H9 (cell line): ENCODE measurements around the gene APLF. TPM values are rescaled to one million over a fixed set of nuclear protein-coding genes. Genes with fewer than 3 reads are reported as not detected.

ENCODE experiments used
- DNase-seq: peaks from one replicate; pipeline ENCODE4 v3.0.0-alpha.2; 2017
- H2AFZ ChIP-seq: one replicate; pipeline ENCODE4 v1.6.1; 2013; ENCODE audit warnings: mild to moderate bottlenecking, low read length, control low read depth, moderate library complexity
- H2AK5ac ChIP-seq: 2 replicates; pipeline ENCODE4 v1.6.1; 2013; ENCODE audit warnings: low read length, control low read depth, mixed read lengths; ENCODE audit not compliant: insufficient read length
- H2BK120ac ChIP-seq: one replicate; pipeline ENCODE4 v1.6.1; 2013; ENCODE audit warnings: low read depth, mild to moderate bottlenecking, low read length, control low read depth, inconsistent platforms; ENCODE audit not compliant: poor library complexity, severe bottlenecking
- H2BK12ac ChIP-seq: 2 replicates; pipeline ENCODE4 v1.6.1; 2013; ENCODE audit warnings: low read length, control low read depth, mixed read lengths, low read depth; ENCODE audit not compliant: insufficient read length
- H2BK15ac ChIP-seq: 2 replicates; pipeline ENCODE4 v1.6.1; 2013; ENCODE audit warnings: low read depth, low read length, control low read depth
- H2BK20ac ChIP-seq: one replicate; pipeline ENCODE4 v1.6.1; 2013; ENCODE audit warnings: low read depth, mild to moderate bottlenecking, low read length, control low read depth, inconsistent platforms; ENCODE audit not compliant: poor library complexity, severe bottlenecking
- H2BK5ac ChIP-seq: 2 replicates; pipeline ENCODE4 v1.6.1; 2013; ENCODE audit warnings: low read length, control low read depth, mixed read lengths; ENCODE audit not compliant: insufficient read length
- H3K14ac ChIP-seq: 2 replicates; pipeline ENCODE4 v1.6.1; 2013; ENCODE audit warnings: low read length, control low read depth; ENCODE audit not compliant: insufficient read depth
- H3K18ac ChIP-seq: 2 replicates; pipeline ENCODE4 v1.6.1; 2013; ENCODE audit warnings: low read depth, mild to moderate bottlenecking, mixed read lengths, low read length, control low read depth; ENCODE audit not compliant: insufficient read length
- H3K23ac ChIP-seq: 2 replicates; pipeline ENCODE4 v1.6.1; 2013; ENCODE audit warnings: low read length, control low read depth, mixed read lengths, low read depth; ENCODE audit not compliant: insufficient read length
- H3K23me2 ChIP-seq: 2 replicates; pipeline ENCODE4 v1.6.1; 2013; ENCODE audit warnings: low read depth, mild to moderate bottlenecking, mixed read lengths, low read length, control low read depth; ENCODE audit not compliant: insufficient read length, poor library complexity, severe bottlenecking
- H3K27ac ChIP-seq: 2 replicates; pipeline ENCODE4 v1.5.1; 2013; ENCODE audit warnings: low read length, control low read depth, mixed read lengths, low read depth; ENCODE audit not compliant: insufficient read length
- H3K27me3 ChIP-seq: 2 replicates; pipeline ENCODE4 v1.6.1; 2013; ENCODE audit warnings: low read length, control low read depth, inconsistent platforms; ENCODE audit not compliant: insufficient read depth
- H3K4ac ChIP-seq: 2 replicates; pipeline ENCODE4 v1.6.1; 2013; ENCODE audit warnings: low read depth, mild to moderate bottlenecking, control low read depth, inconsistent platforms, low read length, moderate library complexity
- H3K4me1 ChIP-seq: 2 replicates; pipeline ENCODE4 v1.6.1; 2013; ENCODE audit warnings: low read length, control low read depth, inconsistent platforms; ENCODE audit not compliant: insufficient read depth
- H3K4me2 ChIP-seq: 2 replicates; pipeline ENCODE4 v1.6.1; 2013; ENCODE audit warnings: low read length, control low read depth, mixed read lengths; ENCODE audit not compliant: insufficient read length, insufficient read depth
- H3K56ac ChIP-seq: 2 replicates; pipeline ENCODE4 v1.6.1; 2013; ENCODE audit warnings: low read depth, mild to moderate bottlenecking, mixed read lengths, low read length, control low read depth; ENCODE audit not compliant: insufficient read length
- H3K79me1 ChIP-seq: 2 replicates; pipeline ENCODE4 v1.6.1; 2013; ENCODE audit warnings: low read depth, mild to moderate bottlenecking, moderate library complexity, low read length, control low read depth, inconsistent platforms; ENCODE audit not compliant: insufficient read depth, poor library complexity, severe bottlenecking
- H3K79me2 ChIP-seq: 2 replicates; pipeline ENCODE4 v1.6.1; 2013; ENCODE audit warnings: low read length, control low read depth, inconsistent platforms; ENCODE audit not compliant: insufficient read depth
- H3K9ac ChIP-seq: 2 replicates; pipeline ENCODE4 v1.6.1; 2013; ENCODE audit warnings: low read length, control low read depth, mixed read lengths; ENCODE audit not compliant: insufficient read length; ENCODE audit errors: extremely low read depth
- H3K9me3 ChIP-seq: one replicate; pipeline ENCODE4 v1.6.1; 2013; ENCODE audit warnings: low read depth, low read length, inconsistent platforms; ENCODE audit not compliant: control insufficient read depth
- H3T11ph ChIP-seq: one replicate; pipeline ENCODE4 v1.6.1; 2013; ENCODE audit warnings: mild to moderate bottlenecking, low read length, control low read depth, inconsistent platforms
- H4K20me1 ChIP-seq: one replicate; pipeline ENCODE4 v1.6.1; 2013; ENCODE audit not compliant: control insufficient read depth, insufficient read length, insufficient read depth
- H4K5ac ChIP-seq: 2 replicates; pipeline ENCODE4 v1.6.1; 2013; ENCODE audit warnings: low read depth, mild to moderate bottlenecking, mixed read lengths, low read length, control low read depth; ENCODE audit not compliant: insufficient read length
- H4K8ac ChIP-seq: replicated peaks from 2 replicates; pipeline ENCODE4 v1.6.1; 2013; ENCODE audit warnings: low read length, control low read depth, mixed read lengths, low read depth; ENCODE audit not compliant: insufficient read length
- H4K91ac ChIP-seq: 2 replicates; pipeline ENCODE4 v1.6.1; 2013; ENCODE audit warnings: low read depth, mild to moderate bottlenecking, moderate library complexity, mixed read lengths, low read length, control low read depth; ENCODE audit not compliant: insufficient read length
- H3K27ac Mint-ChIP-seq, 3 experiments: 2 replicates in 2 of 3; 3 replicates in 1 of 3; pipeline ENCODE4 v1.8.0; 2020 to 2021; ENCODE audit warnings: mixed read lengths in 3 of 3, mild to moderate bottlenecking in 1 of 3, moderate library complexity in 1 of 3
- H3K27me3 Mint-ChIP-seq: 2 replicates; pipeline ENCODE4 v1.8.0; 2021; ENCODE audit warnings: low read depth, mild to moderate bottlenecking, moderate library complexity, mixed read lengths
- H3K36me3 Mint-ChIP-seq, 3 experiments: 2 replicates in 2 of 3; 3 replicates in 1 of 3; pipeline ENCODE4 v1.8.0; 2020 to 2021; ENCODE audit warnings: low read depth in 3 of 3, mixed read lengths in 3 of 3; ENCODE audit not compliant: insufficient read depth in 1 of 3
- H3K4me1 Mint-ChIP-seq, 2 experiments: 2 replicates each; pipeline ENCODE4 v1.8.0; 2020; ENCODE audit warnings: mixed read lengths in 2 of 2
- H3K4me3 Mint-ChIP-seq, 2 experiments: 2 replicates in 1 of 2; 3 replicates in 1 of 2; pipeline ENCODE4 v1.8.0; 2020 to 2021; ENCODE audit warnings: mild to moderate bottlenecking in 2 of 2, mixed read lengths in 2 of 2, moderate library complexity in 1 of 2
- H3K9me3 Mint-ChIP-seq, 2 experiments: 2 replicates in 1 of 2; 3 replicates in 1 of 2; pipeline ENCODE4 v1.8.0; 2020; ENCODE audit warnings: mild to moderate bottlenecking in 2 of 2, mixed read lengths in 2 of 2, moderate library complexity in 1 of 2
- WGBS: extraction: QIAGEN DNeasy Blood & Tissue Kit; methylation state at CpG from one replicate; pipeline ENCODE4 v1.1.7; 2013; ENCODE audit warnings: missing lambda C conversion rate, low lambda C conversion rate, mixed read lengths; ENCODE audit not compliant: insufficient read length; ENCODE audit errors: extremely low coverage; 5-methylcytosine and 5-hydroxymethylcytosine counted together
- total RNA-seq: library from RNA; stranded (reverse); gene quantifications from 2 replicates; pipeline ENCODE4 v1.2.1, GENCODE V29; 2021
- TF ChIP-seq, protein P1 (sequence below): fragments of 200-600 bp; sonication (generic); conservative IDR thresholded peaks from 3 replicates; pipeline ENCODE4 v1.8.0; 2021; ENCODE audit warnings: antibody characterized with exemption, mild to moderate bottlenecking

The APLF gene
- total RNA-seq, 1 experiment from 2014 or later, result 3.7 TPM

DNA sequence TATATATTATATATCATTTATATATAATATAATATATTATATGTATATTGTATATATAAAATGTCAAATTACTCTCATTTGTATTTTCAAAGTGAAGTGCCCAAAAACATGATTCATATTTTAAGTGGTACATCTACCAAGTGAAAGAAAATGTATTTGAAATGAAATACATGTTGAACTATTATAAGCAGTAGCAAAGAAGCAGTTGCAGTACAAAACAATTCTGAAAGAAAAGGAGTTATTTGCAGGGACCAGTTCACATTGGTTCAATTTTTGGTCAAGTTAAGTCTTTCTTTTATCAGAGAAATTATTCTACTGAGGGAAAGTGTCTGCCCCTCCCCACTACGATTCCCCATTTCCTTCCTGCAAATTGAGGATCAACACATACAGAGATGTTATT is 51.9 kb downstream of the APLF start:
- H2BK12ac ChIP-seq, result no peak overlapping the region
- no peaks in the 10 kb centered on the region for H3K79me2 ChIP-seq
- H2AK5ac ChIP-seq, result no peak overlapping the region
- no peak overlapping the region for H3K27ac ChIP-seq
- no peaks in the 10 kb centered on the region for H3K9me3 ChIP-seq
- no peak overlapping the region for H2BK20ac ChIP-seq
- H4K20me1 ChIP-seq, result no peaks in the 10 kb centered on the region
- no peaks in the 10 kb centered on the region for H3K79me1 ChIP-seq
- DNase-seq, result no peak
- H3K23ac ChIP-seq, result no peak overlapping the region
- H3K27me3 Mint-ChIP-seq, result no peaks in the 10 kb centered on the region
- no peak overlapping the region for H2AFZ ChIP-seq
- no peak overlapping the region for H2BK5ac ChIP-seq
- no peak overlapping the region for H2BK15ac ChIP-seq
- no peaks in the 10 kb centered on the region for H3K36me3 Mint-ChIP-seq
- no peak overlapping the region for H4K8ac ChIP-seq
- no peak overlapping the region for H3K4me2 ChIP-seq
- no peak overlapping the region for H3K9ac ChIP-seq
- H3K56ac ChIP-seq, result no peak overlapping the region
- no peak overlapping the region for H3T11ph ChIP-seq
- no peaks in the 10 kb centered on the region for H3K9me3 Mint-ChIP-seq
- no peaks in the 10 kb centered on the region for H3K4me1 Mint-ChIP-seq
- H3K27ac Mint-ChIP-seq, result peak overlapping the region in 1 of 3 experiments; percentile 63; a peak in 1 of 7 replicates
- H3K4ac ChIP-seq, result no peak overlapping the region
- H4K91ac ChIP-seq, result no peak overlapping the region
- no peaks in the 10 kb centered on the region for H3K23me2 ChIP-seq
- H2BK120ac ChIP-seq, result no peak overlapping the region
- H3K14ac ChIP-seq, result no peak overlapping the region
- WGBS, result no CpG with 5 or more reads among the region's 1 CpG
- no peak overlapping the region for H3K4me3 Mint-ChIP-seq
- TF ChIP-seq, protein P1, sequence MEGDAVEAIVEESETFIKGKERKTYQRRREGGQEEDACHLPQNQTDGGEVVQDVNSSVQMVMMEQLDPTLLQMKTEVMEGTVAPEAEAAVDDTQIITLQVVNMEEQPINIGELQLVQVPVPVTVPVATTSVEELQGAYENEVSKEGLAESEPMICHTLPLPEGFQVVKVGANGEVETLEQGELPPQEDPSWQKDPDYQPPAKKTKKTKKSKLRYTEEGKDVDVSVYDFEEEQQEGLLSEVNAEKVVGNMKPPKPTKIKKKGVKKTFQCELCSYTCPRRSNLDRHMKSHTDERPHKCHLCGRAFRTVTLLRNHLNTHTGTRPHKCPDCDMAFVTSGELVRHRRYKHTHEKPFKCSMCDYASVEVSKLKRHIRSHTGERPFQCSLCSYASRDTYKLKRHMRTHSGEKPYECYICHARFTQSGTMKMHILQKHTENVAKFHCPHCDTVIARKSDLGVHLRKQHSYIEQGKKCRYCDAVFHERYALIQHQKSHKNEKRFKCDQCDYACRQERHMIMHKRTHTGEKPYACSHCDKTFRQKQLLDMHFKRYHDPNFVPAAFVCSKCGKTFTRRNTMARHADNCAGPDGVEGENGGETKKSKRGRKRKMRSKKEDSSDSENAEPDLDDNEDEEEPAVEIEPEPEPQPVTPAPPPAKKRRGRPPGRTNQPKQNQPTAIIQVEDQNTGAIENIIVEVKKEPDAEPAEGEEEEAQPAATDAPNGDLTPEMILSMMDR, result no peak
- no peak overlapping the region for H4K5ac ChIP-seq
- no peaks in the 10 kb centered on the region for H3K4me1 ChIP-seq
- no peaks in the 10 kb centered on the region for H3K27me3 ChIP-seq
- no peak overlapping the region for H3K18ac ChIP-seq
